ENCODE measurements around the gene MRPS6. TPM values are rescaled to one million over a fixed set of nuclear protein-coding genes. Genes with fewer than 3 reads are reported as not detected.

Gene MRPS6
- total RNA-seq, 1 donor from 2014 or later, result 33.8 TPM

DNA sequence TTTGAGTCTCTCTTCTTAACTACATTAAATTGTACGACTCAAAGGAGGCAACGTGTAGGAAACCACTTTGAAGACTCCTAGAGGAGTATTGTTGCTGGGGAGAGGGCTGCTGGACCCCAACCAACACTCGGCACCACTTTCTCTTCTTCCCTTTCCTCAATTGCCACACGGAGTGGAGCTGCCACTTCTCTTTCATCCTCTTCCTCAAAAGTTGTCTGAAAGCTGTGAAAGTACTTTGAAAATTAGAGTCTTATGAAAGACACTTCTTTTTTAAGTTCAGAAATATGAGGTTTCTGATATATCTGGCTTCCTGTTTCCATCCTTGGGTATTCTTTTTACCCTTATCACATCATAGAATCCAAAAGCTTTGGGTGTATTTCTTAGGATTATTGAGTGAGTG is 59.5 kb downstream of the MRPS6 start:
- no peak for DNase-seq (ENCODE audit: low read depth)

GRCh38 chr21:34133392-34133791 is 60.0 kb downstream of the MRPS6 start:
- no peak for DNase-seq (ENCODE audit: low read depth)

DNA sequence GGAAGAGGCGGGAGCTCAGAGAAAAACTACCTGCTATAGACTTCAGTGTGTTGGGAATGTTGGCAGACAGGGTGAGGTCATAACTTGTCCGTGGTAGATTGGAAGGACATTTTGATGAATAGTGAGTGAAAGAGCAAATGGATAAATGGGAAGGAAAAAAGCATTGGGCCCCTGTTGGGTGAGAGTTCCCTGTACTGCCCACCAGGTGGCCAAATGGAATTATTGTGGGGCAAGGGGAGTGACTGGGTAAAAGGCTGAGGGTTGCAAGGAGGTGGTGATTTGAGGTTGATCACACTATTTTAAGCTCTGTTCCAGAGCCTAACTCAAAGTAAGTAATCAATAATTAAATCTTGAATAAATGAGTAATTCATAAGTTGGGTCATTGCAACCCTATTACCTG is 60.4 kb downstream of the MRPS6 start:
- DNase-seq (ENCODE audit: low read depth), result no peak

DNA sequence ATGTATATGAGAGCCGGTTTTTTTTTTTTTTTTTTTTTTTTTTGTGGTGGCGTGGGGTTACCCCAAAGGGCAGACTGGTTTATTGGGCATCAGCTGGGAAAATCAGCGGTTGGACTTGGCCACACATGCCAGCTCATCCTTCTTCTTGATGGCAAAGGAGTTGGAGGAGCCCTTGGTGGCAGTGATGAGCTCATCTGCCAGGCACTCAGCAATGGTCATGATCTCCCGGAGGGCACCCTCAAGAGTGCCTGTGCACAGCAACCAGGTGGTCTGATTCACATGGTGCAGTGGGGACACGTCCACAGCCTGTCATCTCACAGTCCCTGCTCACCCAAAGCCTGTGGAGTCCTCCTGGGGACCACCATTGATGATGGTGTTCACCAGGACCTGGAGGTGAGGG is 62.0 kb downstream of the MRPS6 start:
- no peak for DNase-seq (ENCODE audit: low read depth)

GRCh38 chr21:34141373-34141772 is 68.0 kb downstream of the MRPS6 start:
- DNase-seq (ENCODE audit: low read depth), result no peak

DNA sequence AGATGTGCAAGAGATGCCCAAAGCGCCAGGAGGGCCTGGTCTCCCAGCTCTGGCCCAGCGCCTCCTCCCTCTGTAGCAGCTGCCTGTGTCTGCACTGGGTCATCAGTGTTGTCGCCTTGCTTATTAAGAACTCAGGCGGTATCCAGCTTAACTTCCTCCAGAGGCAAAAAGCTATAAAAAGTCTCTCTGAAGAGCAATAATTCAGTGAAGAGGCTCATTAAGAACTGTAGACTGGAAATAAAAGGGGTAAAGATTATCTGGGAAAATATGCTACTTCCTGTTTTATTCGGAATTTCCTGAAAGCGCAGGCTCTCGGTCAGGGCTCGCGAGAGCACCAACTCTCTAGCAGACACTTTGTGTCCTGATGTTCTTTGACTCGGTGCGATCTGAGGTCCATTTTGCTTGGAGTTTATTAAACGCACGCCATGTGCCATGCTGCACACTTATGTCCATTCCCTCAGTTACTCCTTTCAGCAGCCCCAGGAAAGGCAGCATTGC is 70.4 kb downstream of the MRPS6 start:
- no peak for DNase-seq (ENCODE audit: low read depth)

DNA sequence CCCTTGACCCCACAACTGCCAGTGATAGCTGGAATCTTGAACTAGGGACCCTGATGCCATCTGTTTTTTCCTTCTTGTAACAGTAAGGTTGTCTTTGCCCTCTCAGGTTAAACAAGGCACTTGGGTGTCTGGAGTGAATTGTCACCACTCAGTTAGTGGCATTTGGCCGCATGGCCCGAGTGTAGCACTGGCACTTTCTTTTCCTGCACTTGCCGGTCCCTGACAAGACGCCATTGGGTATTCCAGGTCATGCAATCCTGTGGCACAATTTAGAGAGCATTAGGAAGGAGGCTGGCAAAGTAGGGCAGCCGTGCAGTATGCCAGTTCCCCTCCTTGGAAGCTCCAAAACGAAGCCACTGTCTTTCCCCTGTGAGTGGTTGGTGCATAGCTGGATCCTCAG is 70.8 kb downstream of the MRPS6 start:
- no peak for DNase-seq (ENCODE audit: low read depth)

- no peak for DNase-seq (ENCODE audit: low read depth)
Measured at GRCh38 chr21:34147792-34148418, 74.5 kb downstream of the MRPS6 start.

DNA sequence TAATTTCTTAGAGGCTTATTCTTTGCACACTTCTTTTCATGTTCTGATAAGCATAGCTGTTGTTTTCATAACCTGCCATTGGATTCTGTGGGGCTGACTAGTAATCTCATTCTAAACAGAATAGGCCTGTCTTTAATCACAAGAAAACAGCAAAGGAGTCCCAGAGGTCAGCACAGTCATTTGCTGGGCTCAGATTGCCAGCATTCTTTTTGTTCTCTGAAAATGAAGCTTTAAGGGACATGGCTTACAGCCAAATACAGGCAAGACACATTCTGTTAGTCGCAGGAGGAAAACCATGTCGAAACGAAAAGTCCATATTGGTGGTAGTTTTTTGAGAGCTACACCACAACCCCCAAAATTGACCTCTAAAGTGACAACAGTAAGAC is 75.0 kb downstream of the MRPS6 start:
- no peak for DNase-seq (ENCODE audit: low read depth)

- DNase-seq (ENCODE audit: low read depth), result no peak
Measured at GRCh38 chr21:34148826-34149558, 75.6 kb downstream of the MRPS6 start.

DNA sequence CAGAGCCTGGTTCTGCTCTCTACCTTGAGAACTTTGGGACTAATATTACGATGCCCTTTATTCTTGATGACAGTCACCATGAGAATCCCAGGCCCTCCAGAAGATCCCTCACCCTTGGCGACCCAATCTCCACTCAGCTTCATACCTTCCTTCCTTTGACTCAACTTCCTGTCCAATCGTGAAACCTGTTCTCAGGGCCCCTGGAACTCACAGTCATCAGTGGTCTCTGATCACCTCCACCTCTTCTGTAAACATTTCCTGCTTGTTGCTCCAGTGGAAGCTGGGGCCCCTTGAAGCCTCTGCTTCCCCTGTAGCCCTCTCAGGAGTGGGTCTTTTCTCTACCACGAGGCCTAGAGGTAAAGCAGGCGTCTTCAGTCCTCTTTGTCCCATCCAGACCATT is 79.1 kb downstream of the MRPS6 start:
- no peak for DNase-seq (ENCODE audit: low read depth)

- no peak for DNase-seq (ENCODE audit: low read depth)
Measured at GRCh38 chr21:34154878-34155277, 81.5 kb downstream of the MRPS6 start.

- peak; percentile 47 for DNase-seq (ENCODE audit: low read depth)
Measured at GRCh38 chr21:34156957-34157356, 83.6 kb downstream of the MRPS6 start.

GRCh38 chr21:34157521-34157920 is 84.1 kb downstream of the MRPS6 start:
- peak; percentile 89 for DNase-seq (ENCODE audit: low read depth)

- DNase-seq (ENCODE audit: low read depth), result no peak
Measured at GRCh38 chr21:34158866-34159835, 85.8 kb downstream of the MRPS6 start.

DNA sequence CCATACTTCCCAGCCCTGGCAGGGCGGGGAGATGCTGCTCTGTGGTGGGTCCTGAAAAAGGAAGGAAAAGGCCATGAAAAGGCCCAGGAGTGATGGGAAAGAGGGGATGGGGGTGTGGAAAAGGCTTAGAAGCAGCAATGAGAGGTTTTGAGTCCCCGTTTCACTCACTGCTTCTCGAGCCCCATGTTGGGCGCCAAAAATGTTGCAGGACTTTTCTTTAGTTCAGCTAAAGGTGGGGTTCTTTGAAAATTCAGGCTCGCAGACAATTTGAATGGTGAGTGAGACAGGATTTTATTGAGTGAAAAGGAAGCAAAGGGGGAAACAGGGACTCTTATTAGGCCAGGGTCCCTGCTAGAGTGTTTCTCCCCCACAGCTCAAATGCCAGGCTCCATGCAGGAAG is 93.1 kb downstream of the MRPS6 start:
- no peak for DNase-seq (ENCODE audit: low read depth)

GRCh38 chr21:34170886-34171285 is 97.5 kb downstream of the MRPS6 start:
- no peak for DNase-seq (ENCODE audit: low read depth)

DNA sequence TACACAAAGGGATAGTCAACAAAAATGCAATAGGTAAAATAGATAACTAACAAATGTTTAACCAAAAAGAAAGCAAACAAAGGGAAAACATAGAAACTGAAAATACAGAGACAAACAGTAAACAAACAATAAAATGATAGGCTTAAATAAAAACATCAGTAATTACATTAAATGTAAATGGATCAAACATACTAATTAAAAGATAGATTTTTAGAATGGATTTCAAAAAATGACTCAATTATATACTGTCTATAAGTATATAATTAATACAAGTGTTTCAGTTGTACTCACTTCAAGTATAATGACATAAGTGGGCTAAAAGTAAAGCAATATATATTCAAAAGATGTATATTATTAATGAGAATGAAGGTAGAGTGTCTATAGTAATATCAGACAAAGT is 101.1 kb downstream of the MRPS6 start:
- DNase-seq (ENCODE audit: low read depth), result no peak

DNA sequence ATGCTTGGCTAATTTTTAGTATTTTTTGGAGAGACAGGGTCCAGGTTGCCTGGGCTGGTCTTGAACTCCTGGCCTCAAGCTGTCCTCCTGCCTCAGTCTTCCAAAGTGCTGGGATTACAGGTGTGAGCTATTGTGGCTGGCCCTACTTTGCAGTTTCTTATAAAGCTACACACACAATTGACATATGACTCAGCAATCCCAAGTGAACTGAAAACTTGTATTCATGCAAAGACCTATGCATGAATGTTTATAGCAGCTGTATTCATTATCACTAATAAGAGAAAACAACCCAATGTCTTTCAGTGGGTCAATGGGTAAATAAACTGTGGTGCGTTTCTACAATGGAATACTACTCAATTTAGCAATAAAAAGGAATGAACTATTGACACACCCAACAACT is 103.1 kb downstream of the MRPS6 start:
- DNase-seq (ENCODE audit: low read depth), result no peak

DNA sequence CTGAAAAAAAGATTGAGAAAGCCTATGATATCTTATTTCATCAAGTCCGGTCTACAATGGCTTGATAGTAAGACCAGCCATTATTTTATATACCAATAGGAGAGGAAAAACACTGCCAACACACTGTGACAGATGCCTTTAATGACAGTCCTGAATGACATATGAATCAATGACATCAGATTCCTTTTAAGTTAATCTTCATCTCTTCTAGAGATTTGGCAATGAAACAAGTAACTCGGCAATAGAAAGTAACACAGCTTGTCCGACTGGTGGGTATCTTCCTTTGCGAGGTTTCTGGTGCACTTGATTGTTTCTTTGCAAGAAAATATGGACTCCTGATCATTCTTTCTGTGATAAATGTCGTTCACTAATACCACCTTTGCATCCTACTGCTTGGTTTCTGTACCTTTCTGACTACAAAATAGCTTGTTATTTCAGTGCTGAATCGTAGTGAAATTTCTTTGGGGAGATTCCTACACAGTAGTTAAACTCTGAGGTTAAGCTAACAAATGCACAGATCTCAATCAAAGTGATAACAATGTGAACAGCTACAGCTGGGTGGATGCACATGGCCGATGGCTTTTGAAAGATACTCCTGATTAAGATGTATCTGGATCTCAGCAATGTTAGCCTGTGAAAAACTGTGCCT is 104.7 kb downstream of the MRPS6 start:
- no peak for DNase-seq (ENCODE audit: low read depth)

GRCh38 chr21:34179204-34179935 is 106.0 kb downstream of the MRPS6 start:
- no peak for DNase-seq (ENCODE audit: low read depth)

Measured in renal cortical epithelial cell (primary cell).